Liver (tissue), 9 donors: ENCODE results near the gene CLIP4. TPM values are rescaled to one million over a fixed set of nuclear protein-coding genes. Genes with fewer than 3 reads are reported as not detected.

Experiments used
- DNase-seq: peaks from one replicate; pipeline ENCODE4 v3.0.0-alpha.2; 2017; ENCODE audit warnings: low spot score
- H3K27ac ChIP-seq, 2 donors: one replicate each; pipeline ENCODE4 v1.7.0; 2013; ENCODE audit warnings: inconsistent platforms in 2 of 2, low read length in 2 of 2, control low read depth in 1 of 2, low read depth in 1 of 2, mild to moderate bottlenecking in 1 of 2
- H3K27me3 ChIP-seq, 4 donors: one replicate each; pipeline versions ENCODE4 v1.6.1 to v1.7.0; 2013; ENCODE audit warnings: low read length in 3 of 4, inconsistent platforms in 1 of 4, mild to moderate bottlenecking in 1 of 4, moderate library complexity in 1 of 4; ENCODE audit not compliant: control insufficient read depth in 4 of 4, insufficient read depth in 4 of 4
- H3K36me3 ChIP-seq, 4 donors: one replicate each; pipeline versions ENCODE4 v1.6.1 to v1.7.0; 2013; ENCODE audit warnings: low read length in 3 of 4, mild to moderate bottlenecking in 3 of 4, low read depth in 1 of 4, moderate library complexity in 1 of 4; ENCODE audit not compliant: control insufficient read depth in 4 of 4, insufficient read depth in 3 of 4
- H3K4me1 ChIP-seq, 4 donors: one replicate each; pipeline versions ENCODE4 v1.6.1 to v1.7.0; 2013; ENCODE audit warnings: low read length in 3 of 4, mild to moderate bottlenecking in 3 of 4, moderate library complexity in 1 of 4; ENCODE audit not compliant: control insufficient read depth in 4 of 4, insufficient read depth in 4 of 4
- H3K4me3 ChIP-seq, 3 donors: one replicate each; pipeline versions ENCODE4 v1.6.1 to v1.7.0; 2013; ENCODE audit warnings: low read length in 3 of 3, control low read depth in 1 of 3, low read depth in 1 of 3, mild to moderate bottlenecking in 1 of 3
- H3K9ac ChIP-seq, 2 donors: one replicate each; pipeline ENCODE4 v1.7.0; 2013; ENCODE audit warnings: low read length in 2 of 2, mild to moderate bottlenecking in 2 of 2, moderate library complexity in 2 of 2, control low read depth in 1 of 2, low read depth in 1 of 2
- H3K9me3 ChIP-seq, 4 donors: one replicate each; pipeline versions ENCODE4 v1.6.1 to v1.7.0; 2013; ENCODE audit warnings: low read length in 3 of 4; ENCODE audit not compliant: control insufficient read depth in 4 of 4
- EGR1 ChIP-seq, 2 donors: IDR thresholded peaks; 2 replicates each; pipeline ENCODE4 v1.6.1; 2016 to 2018; ENCODE audit warnings: antibody characterized with exemption in 2 of 2, low read depth in 2 of 2
- FOXA1 ChIP-seq: IDR thresholded peaks from 2 replicates; pipeline ENCODE4 v1.6.1; 2016; ENCODE audit warnings: antibody characterized with exemption
- FOXA2 ChIP-seq: IDR thresholded peaks from 2 replicates; pipeline ENCODE4 v1.6.1; 2016; ENCODE audit warnings: antibody characterized with exemption
- GABPA ChIP-seq, 2 donors: IDR thresholded peaks in 1 of 2; conservative IDR thresholded peaks in 1 of 2; 2 replicates each; pipeline ENCODE4 v1.6.1; 2016; ENCODE audit warnings: antibody characterized with exemption in 2 of 2, mild to moderate bottlenecking in 1 of 2, moderate library complexity in 1 of 2
- HNF4A ChIP-seq, 2 donors: conservative IDR thresholded peaks; 2 replicates each; pipeline ENCODE4 v1.6.1; 2016; ENCODE audit warnings: antibody characterized with exemption in 2 of 2, mild to moderate bottlenecking in 2 of 2
- HNF4G ChIP-seq: IDR thresholded peaks from 2 replicates; pipeline ENCODE4 v1.6.1; 2016; ENCODE audit warnings: antibody characterized with exemption
- JUND ChIP-seq, 2 donors: IDR thresholded peaks; 2 replicates each; pipeline ENCODE4 v1.6.1; 2016; ENCODE audit warnings: antibody characterized with exemption in 2 of 2
- RAD21 ChIP-seq, 2 donors: IDR thresholded peaks; 2 replicates each; pipeline ENCODE4 v1.6.1; 2016; ENCODE audit warnings: antibody characterized with exemption in 2 of 2, mild to moderate bottlenecking in 2 of 2
- RXRA ChIP-seq, 2 donors: IDR thresholded peaks; 2 replicates each; pipeline ENCODE4 v1.6.1; 2017 to 2018; ENCODE audit warnings: antibody characterized with exemption in 2 of 2, mild to moderate bottlenecking in 1 of 2
- SP1 ChIP-seq: IDR thresholded peaks from 2 replicates; pipeline ENCODE4 v1.6.1; 2018; ENCODE audit warnings: antibody characterized with exemption, mild to moderate bottlenecking
- YY1 ChIP-seq: IDR thresholded peaks from 2 replicates; pipeline ENCODE4 v1.6.1; 2016; ENCODE audit warnings: antibody characterized with exemption, mild to moderate bottlenecking
- WGBS: extraction: QIAGEN DNeasy Blood & Tissue Kit; methylation state at CpG from one replicate; pipeline ENCODE4 v1.1.7; 2013; 5-methylcytosine and 5-hydroxymethylcytosine counted together
- polyA plus RNA-seq, 2 donors: library from polyadenylated mRNA; stranded (reverse) in 1 of 2; unstranded in 1 of 2; fragments of 200-250 nt in 1 of 2; fragments of >200 nt in 1 of 2; fragmentation: Nextera tagmentation in 1 of 2; extraction: Ambion mirVana in 1 of 2; gene quantifications; one replicate each; pipeline versions ENCODE4 v1.2.1 to v1.2.3, GENCODE V29; 2013 to 2015
- total RNA-seq, 2 donors: library from RNA; depleted of rRNA; stranded (reverse); fragments of >200 nt; gene quantifications; one replicate each; pipeline ENCODE4 v1.2.3, GENCODE V29; 2014
- TF ChIP-seq, protein P1 (sequence below): IDR thresholded peaks from 2 replicates; pipeline ENCODE4 v1.6.1; 2016; ENCODE audit warnings: antibody characterized with exemption, mild to moderate bottlenecking
- TF ChIP-seq, protein P2 (sequence below): IDR thresholded peaks from 2 replicates; pipeline ENCODE4 v1.6.1; 2016; ENCODE audit warnings: antibody characterized with exemption
- TF ChIP-seq, protein P3 (sequence below): fragments of 150-350 bp; IDR thresholded peaks from 2 replicates; pipeline ENCODE4 v1.5.1; 2017; ENCODE audit warnings: improper control_type of control experiment, low read depth, low read length; ENCODE audit not compliant: missing input control
- donor health status: healthy.
- donor health status: healthy.
- donor health status: healthy.
- donor health status: healthy.
- donor health status: healthy.

Gene CLIP4
- total and polyA plus RNA-seq, 4 donors: 1.3 to 6.7 (median 3.2) TPM

DNA sequence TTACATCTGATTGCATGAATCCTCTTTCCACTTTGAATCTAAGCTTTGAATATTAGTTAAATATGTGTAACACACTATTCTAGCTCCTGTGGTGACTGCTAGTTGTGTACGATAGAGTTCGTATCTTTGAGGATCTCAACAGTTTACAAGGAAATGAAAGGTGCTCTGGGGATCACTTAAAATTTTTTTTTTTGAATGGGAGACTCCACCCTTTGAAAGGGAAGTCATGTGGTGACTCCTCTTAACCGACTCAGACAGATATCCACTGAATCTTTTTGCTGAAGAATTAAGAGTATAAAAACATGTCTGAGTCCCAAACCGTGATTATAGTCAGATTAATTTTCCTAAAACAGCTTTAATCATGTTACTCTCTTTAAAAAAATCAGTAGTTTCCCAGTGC, 4.0 kb downstream of the CLIP4 start (continued):
- TF ChIP-seq, protein P1, sequence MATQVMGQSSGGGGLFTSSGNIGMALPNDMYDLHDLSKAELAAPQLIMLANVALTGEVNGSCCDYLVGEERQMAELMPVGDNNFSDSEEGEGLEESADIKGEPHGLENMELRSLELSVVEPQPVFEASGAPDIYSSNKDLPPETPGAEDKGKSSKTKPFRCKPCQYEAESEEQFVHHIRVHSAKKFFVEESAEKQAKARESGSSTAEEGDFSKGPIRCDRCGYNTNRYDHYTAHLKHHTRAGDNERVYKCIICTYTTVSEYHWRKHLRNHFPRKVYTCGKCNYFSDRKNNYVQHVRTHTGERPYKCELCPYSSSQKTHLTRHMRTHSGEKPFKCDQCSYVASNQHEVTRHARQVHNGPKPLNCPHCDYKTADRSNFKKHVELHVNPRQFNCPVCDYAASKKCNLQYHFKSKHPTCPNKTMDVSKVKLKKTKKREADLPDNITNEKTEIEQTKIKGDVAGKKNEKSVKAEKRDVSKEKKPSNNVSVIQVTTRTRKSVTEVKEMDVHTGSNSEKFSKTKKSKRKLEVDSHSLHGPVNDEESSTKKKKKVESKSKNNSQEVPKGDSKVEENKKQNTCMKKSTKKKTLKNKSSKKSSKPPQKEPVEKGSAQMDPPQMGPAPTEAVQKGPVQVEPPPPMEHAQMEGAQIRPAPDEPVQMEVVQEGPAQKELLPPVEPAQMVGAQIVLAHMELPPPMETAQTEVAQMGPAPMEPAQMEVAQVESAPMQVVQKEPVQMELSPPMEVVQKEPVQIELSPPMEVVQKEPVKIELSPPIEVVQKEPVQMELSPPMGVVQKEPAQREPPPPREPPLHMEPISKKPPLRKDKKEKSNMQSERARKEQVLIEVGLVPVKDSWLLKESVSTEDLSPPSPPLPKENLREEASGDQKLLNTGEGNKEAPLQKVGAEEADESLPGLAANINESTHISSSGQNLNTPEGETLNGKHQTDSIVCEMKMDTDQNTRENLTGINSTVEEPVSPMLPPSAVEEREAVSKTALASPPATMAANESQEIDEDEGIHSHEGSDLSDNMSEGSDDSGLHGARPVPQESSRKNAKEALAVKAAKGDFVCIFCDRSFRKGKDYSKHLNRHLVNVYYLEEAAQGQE: no peak
- TF ChIP-seq, protein P2, sequence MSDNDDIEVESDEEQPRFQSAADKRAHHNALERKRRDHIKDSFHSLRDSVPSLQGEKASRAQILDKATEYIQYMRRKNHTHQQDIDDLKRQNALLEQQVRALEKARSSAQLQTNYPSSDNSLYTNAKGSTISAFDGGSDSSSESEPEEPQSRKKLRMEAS: no peak
- TF ChIP-seq FOXA1: no peak
- no peak for TF ChIP-seq HNF4G
- no peak for TF ChIP-seq JUND (IDR thresholded peaks at IDR 0.05)
- no peak for TF ChIP-seq RAD21 (IDR thresholded peaks at IDR 0.05)
- no peak for TF ChIP-seq YY1

DNA sequence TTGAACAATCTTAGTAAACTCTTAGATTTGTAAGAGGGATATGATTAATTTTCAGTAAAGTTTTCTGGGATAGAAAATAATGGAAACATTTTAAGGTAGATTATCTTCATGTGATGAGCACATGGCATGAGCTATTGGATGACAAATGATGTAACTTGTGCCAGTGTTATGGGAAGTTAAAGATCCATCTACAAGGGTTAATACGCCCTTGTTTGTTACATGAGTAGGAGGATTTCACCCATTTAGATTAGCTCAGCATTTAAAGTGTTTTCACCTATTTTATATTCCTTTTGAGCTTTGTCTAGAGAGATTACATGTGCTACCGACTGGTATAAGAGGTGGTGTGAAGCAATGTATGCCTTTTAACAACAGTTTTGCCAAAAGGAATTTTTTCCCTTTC, 5.6 kb downstream of the CLIP4 start:
- Histone ChIP-seq H3K9ac (no peak overlapping the region), H3K27ac (no peak overlapping the region), H3K27me3 (peaks cover 0 to 4% (median 0%) of the 10 kb centered on the region in 4 donors), H3K4me1 (peaks cover 0 to 8% (median 4%) of the 10 kb centered on the region in 4 donors), H3K36me3 (no peaks in the 10 kb centered on the region), H3K4me3 (no peak overlapping the region), H3K9me3 (no peaks in the 10 kb centered on the region)
- 92% methylated on average over 2 of the region's 2 CpGs for WGBS
- no peak for DNase-seq
- no peak for TF ChIP-seq RAD21 (IDR thresholded peaks at IDR 0.05)
- TF ChIP-seq EGR1 (IDR thresholded peaks at IDR 0.05; ENCODE audit: low read depth in 2 of 2): no peak
- TF ChIP-seq HNF4G: no peak
- no peak for TF ChIP-seq JUND (IDR thresholded peaks at IDR 0.05)
- TF ChIP-seq, protein P2: no peak
- no peak for TF ChIP-seq FOXA2
- TF ChIP-seq SP1: no peak
- TF ChIP-seq, protein P3, sequence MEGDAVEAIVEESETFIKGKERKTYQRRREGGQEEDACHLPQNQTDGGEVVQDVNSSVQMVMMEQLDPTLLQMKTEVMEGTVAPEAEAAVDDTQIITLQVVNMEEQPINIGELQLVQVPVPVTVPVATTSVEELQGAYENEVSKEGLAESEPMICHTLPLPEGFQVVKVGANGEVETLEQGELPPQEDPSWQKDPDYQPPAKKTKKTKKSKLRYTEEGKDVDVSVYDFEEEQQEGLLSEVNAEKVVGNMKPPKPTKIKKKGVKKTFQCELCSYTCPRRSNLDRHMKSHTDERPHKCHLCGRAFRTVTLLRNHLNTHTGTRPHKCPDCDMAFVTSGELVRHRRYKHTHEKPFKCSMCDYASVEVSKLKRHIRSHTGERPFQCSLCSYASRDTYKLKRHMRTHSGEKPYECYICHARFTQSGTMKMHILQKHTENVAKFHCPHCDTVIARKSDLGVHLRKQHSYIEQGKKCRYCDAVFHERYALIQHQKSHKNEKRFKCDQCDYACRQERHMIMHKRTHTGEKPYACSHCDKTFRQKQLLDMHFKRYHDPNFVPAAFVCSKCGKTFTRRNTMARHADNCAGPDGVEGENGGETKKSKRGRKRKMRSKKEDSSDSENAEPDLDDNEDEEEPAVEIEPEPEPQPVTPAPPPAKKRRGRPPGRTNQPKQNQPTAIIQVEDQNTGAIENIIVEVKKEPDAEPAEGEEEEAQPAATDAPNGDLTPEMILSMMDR: no peak
- no peak for TF ChIP-seq RXRA (IDR thresholded peaks at IDR 0.05)
- no peak for TF ChIP-seq YY1
- TF ChIP-seq GABPA (IDR thresholded peaks at IDR 0.05 in 1 of 2, conservative IDR thresholded peaks at IDR 0.05 in 1 of 2): no peak

DNA sequence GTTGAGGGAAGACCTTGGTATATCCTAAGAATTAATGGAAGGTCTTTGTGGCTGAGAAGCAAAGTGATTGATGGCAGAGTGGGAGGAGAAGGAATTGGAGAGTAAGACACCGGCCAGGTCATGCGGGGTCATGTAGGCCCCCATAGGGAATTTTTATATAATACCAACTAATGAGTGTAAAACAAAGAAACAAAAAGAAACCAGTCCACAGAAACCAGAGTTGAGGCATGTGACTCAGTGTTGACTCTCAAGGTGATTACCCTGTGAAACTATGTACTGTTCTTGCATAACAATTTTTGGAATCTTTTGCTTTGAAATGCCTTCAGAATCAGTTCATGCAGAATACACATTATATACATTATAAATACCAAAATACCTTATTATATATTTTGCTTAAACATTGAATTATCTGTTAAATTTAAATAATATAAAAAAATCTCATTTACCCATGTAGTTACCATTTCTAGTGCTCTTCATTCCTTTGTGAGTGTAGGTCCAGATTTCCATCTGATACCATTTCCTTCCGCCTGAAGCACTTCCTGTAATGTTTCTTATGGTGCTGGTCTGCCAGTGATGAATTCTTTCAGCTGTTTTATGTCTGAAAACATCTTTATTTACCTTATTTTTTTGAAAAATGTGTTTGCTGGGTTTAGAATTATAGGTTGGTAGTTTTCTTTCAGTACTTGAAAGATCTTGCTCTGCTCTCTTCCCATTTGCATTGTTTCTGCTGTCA, 8.6 kb downstream of the CLIP4 start:
- no peaks in the 10 kb centered on the region for H3K9me3 ChIP-seq
- H3K4me1 ChIP-seq: no peaks in the 10 kb centered on the region
- DNase-seq: no peak
- peak overlapping the region in 1 of 2 donors; percentile 2 for H3K27ac ChIP-seq
- no peaks in the 10 kb centered on the region for H3K27me3 ChIP-seq
- 92% methylated on average over 3 of the region's 3 CpGs for WGBS
- H3K36me3 ChIP-seq: no peaks in the 10 kb centered on the region
- TF ChIP-seq FOXA1 (peak; percentile 26), YY1 (no peak), RXRA (IDR thresholded peaks at IDR 0.05) (peak in 1 of 2 donors; percentile 31), HNF4A (conservative IDR thresholded peaks at IDR 0.05) (peak in 1 of 2 donors; percentile 31), FOXA2 (peak; percentile 49), SP1 (no peak)
- TF ChIP-seq, protein P1: no peak
- H3K4me3 ChIP-seq: no peak overlapping the region
- no peak overlapping the region for H3K9ac ChIP-seq
